ENCODE results near the gene IFNE. TPM values are rescaled to one million over a fixed set of nuclear protein-coding genes. Genes with fewer than 3 reads are reported as not detected.

Gene IFNE
- total RNA-seq, 6 experiments from 2014 or later = 0.74 to 2.3 (median 0.93) TPM

GRCh38 chr9:21523021-21524014 is 41.2 kb upstream of the IFNE start:
- H3K4me1 Mint-ChIP-seq (ENCODE audit: low read depth) = peaks cover 86% of the 10 kb centered on the region
- H3K27ac Mint-ChIP-seq = peak overlapping the region; percentile 35
- no peaks in the 10 kb centered on the region for H3K27me3 Mint-ChIP-seq (ENCODE audit: insufficient read depth)
- H3K4me3 Mint-ChIP-seq = peak overlapping the region; percentile 6; the same call in 1 of the 2 replicates
- peaks cover 89% of the 10 kb centered on the region for H3K36me3 Mint-ChIP-seq (ENCODE audit: low read depth)
- peaks cover 6% of the 10 kb centered on the region; the same call in 1 of the 2 replicates for H3K9me3 Mint-ChIP-seq
- TF ChIP-seq, protein P1, sequence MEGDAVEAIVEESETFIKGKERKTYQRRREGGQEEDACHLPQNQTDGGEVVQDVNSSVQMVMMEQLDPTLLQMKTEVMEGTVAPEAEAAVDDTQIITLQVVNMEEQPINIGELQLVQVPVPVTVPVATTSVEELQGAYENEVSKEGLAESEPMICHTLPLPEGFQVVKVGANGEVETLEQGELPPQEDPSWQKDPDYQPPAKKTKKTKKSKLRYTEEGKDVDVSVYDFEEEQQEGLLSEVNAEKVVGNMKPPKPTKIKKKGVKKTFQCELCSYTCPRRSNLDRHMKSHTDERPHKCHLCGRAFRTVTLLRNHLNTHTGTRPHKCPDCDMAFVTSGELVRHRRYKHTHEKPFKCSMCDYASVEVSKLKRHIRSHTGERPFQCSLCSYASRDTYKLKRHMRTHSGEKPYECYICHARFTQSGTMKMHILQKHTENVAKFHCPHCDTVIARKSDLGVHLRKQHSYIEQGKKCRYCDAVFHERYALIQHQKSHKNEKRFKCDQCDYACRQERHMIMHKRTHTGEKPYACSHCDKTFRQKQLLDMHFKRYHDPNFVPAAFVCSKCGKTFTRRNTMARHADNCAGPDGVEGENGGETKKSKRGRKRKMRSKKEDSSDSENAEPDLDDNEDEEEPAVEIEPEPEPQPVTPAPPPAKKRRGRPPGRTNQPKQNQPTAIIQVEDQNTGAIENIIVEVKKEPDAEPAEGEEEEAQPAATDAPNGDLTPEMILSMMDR (IDR thresholded peaks at IDR 0.05) = no peak
- no peak for DNase-seq

GRCh38 chr9:21522348-21522747 is 40.2 kb upstream of the IFNE start:
- no peak overlapping the region for H3K4me3 Mint-ChIP-seq
- TF ChIP-seq, protein P1 (IDR thresholded peaks at IDR 0.05) = no peak
- peak overlapping the region; percentile 26; the same call in 1 of the 2 replicates for H3K27ac Mint-ChIP-seq
- 0 out of 2 replicates have a peak, but pooled peaks cover 2% of the 10 kb centered on the region for H3K27me3 Mint-ChIP-seq (ENCODE audit: insufficient read depth)
- peaks cover 89% of the 10 kb centered on the region for H3K4me1 Mint-ChIP-seq (ENCODE audit: low read depth)
- H3K36me3 Mint-ChIP-seq (ENCODE audit: low read depth) = peaks cover 83% of the 10 kb centered on the region
- peaks cover 6% of the 10 kb centered on the region; the same call in 1 of the 2 replicates for H3K9me3 Mint-ChIP-seq
- DNase-seq = no peak

- TF ChIP-seq, protein P1 (IDR thresholded peaks at IDR 0.05) = no peak
- H3K9me3 Mint-ChIP-seq = peaks cover 6% of the 10 kb centered on the region; the same call in 1 of the 2 replicates
- peaks cover 75% of the 10 kb centered on the region for H3K36me3 Mint-ChIP-seq (ENCODE audit: low read depth)
- H3K4me1 Mint-ChIP-seq (ENCODE audit: low read depth) = peaks cover 88% of the 10 kb centered on the region
- DNase-seq = no peak
- H3K27ac Mint-ChIP-seq = peak overlapping the region; percentile 26
- no peak overlapping the region for H3K4me3 Mint-ChIP-seq
- H3K27me3 Mint-ChIP-seq (ENCODE audit: insufficient read depth) = 0 out of 2 replicates have a peak, but pooled peaks cover 2% of the 10 kb centered on the region
Measured at GRCh38 chr9:21521448-21521847, 39.3 kb upstream of the IFNE start.

- 0 out of 2 replicates have a peak, but pooled peaks cover 2% of the 10 kb centered on the region for H3K27me3 Mint-ChIP-seq (ENCODE audit: insufficient read depth)
- no peak overlapping the region for H3K4me3 Mint-ChIP-seq
- peaks cover 6% of the 10 kb centered on the region; the same call in 1 of the 2 replicates for H3K9me3 Mint-ChIP-seq
- DNase-seq = no peak
- peak overlapping the region; percentile 10 for H3K27ac Mint-ChIP-seq
- H3K36me3 Mint-ChIP-seq (ENCODE audit: low read depth) = peaks cover 73% of the 10 kb centered on the region
- TF ChIP-seq, protein P1 (IDR thresholded peaks at IDR 0.05) = no peak
- H3K4me1 Mint-ChIP-seq (ENCODE audit: low read depth) = peaks cover 87% of the 10 kb centered on the region
Measured at GRCh38 chr9:21520501-21521228, 38.6 kb upstream of the IFNE start.

- no peak for DNase-seq
- no peak overlapping the region for H3K4me3 Mint-ChIP-seq
- H3K27ac Mint-ChIP-seq = peak overlapping the region; percentile 84
- TF ChIP-seq, protein P1 (IDR thresholded peaks at IDR 0.05) = no peak
- peaks cover 66% of the 10 kb centered on the region for H3K36me3 Mint-ChIP-seq (ENCODE audit: low read depth)
- peaks cover 82% of the 10 kb centered on the region for H3K4me1 Mint-ChIP-seq (ENCODE audit: low read depth)
- 0 out of 2 replicates have a peak, but pooled peaks cover 2% of the 10 kb centered on the region for H3K27me3 Mint-ChIP-seq (ENCODE audit: insufficient read depth)
- peaks cover 6% of the 10 kb centered on the region; the same call in 1 of the 2 replicates for H3K9me3 Mint-ChIP-seq
Measured at GRCh38 chr9:21519855-21520434, 37.8 kb upstream of the IFNE start.

All from HFFc6 (cell line).